Activated CD4-positive, alpha-beta T cell treated with anti-CD3 and anti-CD28 coated beads, Interleukin-2, amount 10 ng/mL, durations not matched to agents 24 days and 14 days (primary cell): ENCODE results near the gene EVX2. TPM values are rescaled to one million over a fixed set of nuclear protein-coding genes. Genes with fewer than 3 reads are reported as not detected.
A peak's percentile ranks its signal among the peaks of the same experiment; 100 is the strongest.

Source experiments
- DNase-seq: peaks from one replicate; pipeline ENCODE4 v3.0.0; 2022
- H3K27ac Mint-ChIP-seq: one replicate; pipeline ENCODE4 v1.8.0; 2022; ENCODE audit warnings: mild to moderate bottlenecking, mixed read lengths
- H3K27me3 Mint-ChIP-seq: one replicate; pipeline ENCODE4 v1.8.0; 2022; ENCODE audit warnings: mixed read lengths
- H3K36me3 Mint-ChIP-seq: one replicate; pipeline ENCODE4 v1.8.0; 2022; ENCODE audit warnings: low read depth, mild to moderate bottlenecking, mixed read lengths
- H3K4me1 Mint-ChIP-seq: one replicate; pipeline ENCODE4 v1.8.0; 2021; ENCODE audit warnings: mixed read lengths
- H3K4me3 Mint-ChIP-seq: one replicate; pipeline ENCODE4 v1.8.0; 2022; ENCODE audit warnings: mild to moderate bottlenecking, moderate library complexity, mixed read lengths
- H3K9me3 Mint-ChIP-seq: one replicate; pipeline ENCODE4 v1.8.0; 2021; ENCODE audit warnings: mixed read lengths
- intact Hi-C: fragments of 100-400 bp; cut with micrococcal nuclease; formaldehyde crosslinking; loops from one replicate; pipeline ENCODE4 v1.15.1; 2023
- total RNA-seq: library from RNA; stranded (reverse); gene quantifications from 2 replicates; pipeline ENCODE4 v1.2.3, GENCODE V29; 2022

The EVX2 gene
- total RNA-seq, 1 donor from 2014 or later: not detected

- Mint-ChIP-seq H3K9me3 (peaks cover 9% of the 10 kb centered on the region), H3K27ac (peak within 1 kb of the TSS; percentile 77), H3K4me1 (peaks cover 8% of the 10 kb centered on the region), H3K4me3 (peak within 1 kb of the TSS; percentile 37), H3K36me3 (peaks cover 8% of the 10 kb centered on the region), H3K27me3 (peaks cover 82% of the 10 kb centered on the region)
- intact Hi-C loops: no loop called here
- peak; percentile 65 for DNase-seq
Observed at GRCh38 chr2:176106581-176107539, 23.1 kb upstream of the EVX2 start, which contains the start of gene HOXD11. Gene HOXD11, plus strand, starts transcription at chr2:176107280. Its CDS starts 76 bp downstream, at chr2:176107356.

- Mint-ChIP-seq H3K36me3 (peaks cover 8% of the 10 kb centered on the region), H3K9me3 (peaks cover 9% of the 10 kb centered on the region), H3K4me3 (peak overlapping the region; percentile 37), H3K4me1 (peaks cover 5% of the 10 kb centered on the region), H3K27ac (peak overlapping the region; percentile 77), H3K27me3 (peaks cover 83% of the 10 kb centered on the region)
- intact Hi-C loops: no loop called here
- no peak for DNase-seq
Observed at GRCh38 chr2:176105730-176106580, 22.2 kb upstream of the EVX2 start.

DNA sequence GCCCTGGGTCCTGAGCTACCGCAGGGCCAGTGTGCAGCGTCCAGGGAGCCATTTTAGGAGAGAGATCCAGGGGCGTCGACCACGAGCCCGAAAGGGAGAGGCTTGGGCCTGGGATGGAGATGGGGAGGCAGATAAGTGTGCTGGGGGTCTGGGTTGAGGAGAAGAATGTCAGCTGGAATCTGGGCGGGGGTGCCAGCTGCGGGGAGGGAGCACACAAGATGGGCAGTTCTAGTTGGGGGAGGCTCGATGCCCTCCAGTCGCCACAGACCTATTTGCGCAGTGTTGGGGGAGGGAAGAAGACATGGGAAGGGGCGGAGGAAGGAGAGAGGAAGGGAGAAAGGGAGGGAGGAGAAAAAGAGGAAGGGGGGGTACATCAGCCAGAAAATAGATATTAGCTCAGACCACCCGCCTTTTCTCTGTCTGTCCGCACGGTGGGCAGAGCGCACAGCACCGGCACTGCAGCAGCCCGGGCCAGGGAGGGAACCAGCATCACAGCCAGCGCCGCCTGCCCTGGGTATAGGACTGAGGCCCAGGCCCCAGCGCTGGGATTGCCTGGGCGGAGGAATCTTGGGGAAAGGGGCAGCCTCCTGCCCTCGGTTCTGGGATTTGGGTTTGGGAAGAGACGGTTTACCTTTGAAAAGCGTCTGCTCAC lies 21.4 kb upstream of the EVX2 start:
- intact Hi-C loops: no loop called here
- no peak for DNase-seq
- peaks cover 9% of the 10 kb centered on the region for H3K9me3 Mint-ChIP-seq

DNA sequence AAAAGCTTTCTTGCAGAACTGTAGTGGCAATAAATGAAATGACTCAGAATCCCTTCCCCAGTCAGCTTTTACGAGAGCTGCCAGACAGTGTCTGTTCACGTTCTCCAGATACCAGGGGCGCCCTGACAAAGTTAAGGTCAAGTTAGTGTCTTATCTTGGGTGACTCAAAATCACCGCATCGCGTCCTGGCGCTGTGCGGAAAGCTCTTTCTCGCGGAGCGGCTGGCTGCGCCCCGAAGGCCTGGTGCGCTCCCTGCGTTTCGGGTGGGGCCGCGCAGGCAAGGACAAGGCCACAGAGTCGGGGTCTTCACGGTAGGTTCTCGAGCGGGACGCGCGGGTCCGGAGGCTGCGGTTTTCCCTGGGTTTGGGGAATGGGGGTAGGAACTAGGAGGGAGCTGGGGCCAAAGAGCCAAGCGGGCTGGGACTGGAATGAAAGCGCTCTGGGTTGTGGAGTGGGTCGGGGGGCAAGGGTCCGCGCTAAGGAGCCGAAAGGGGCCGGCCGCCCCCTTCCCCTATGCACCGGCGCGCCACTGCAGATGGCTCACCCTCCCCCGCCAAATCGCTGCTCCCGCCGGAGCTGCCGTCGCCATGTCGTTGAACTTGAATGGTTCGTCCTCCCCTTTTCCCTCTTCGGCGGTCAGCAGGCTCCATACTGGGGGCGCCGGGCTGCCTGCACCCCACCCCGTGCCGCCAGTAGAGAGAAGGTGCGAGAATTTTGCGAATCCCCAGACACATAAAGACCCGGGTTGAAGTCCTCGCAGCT lies 20.7 kb upstream of the EVX2 start:
- peaks cover 79% of the 10 kb centered on the region for H3K27me3 Mint-ChIP-seq
- no peak overlapping the region for H3K4me3 Mint-ChIP-seq
- peaks cover 8% of the 10 kb centered on the region for H3K9me3 Mint-ChIP-seq
- no peak for DNase-seq
- peaks cover 5% of the 10 kb centered on the region for H3K4me1 Mint-ChIP-seq
- peak overlapping the region; percentile 51 for H3K27ac Mint-ChIP-seq
- intact Hi-C loops: no loop called here
- H3K36me3 Mint-ChIP-seq: peaks cover 8% of the 10 kb centered on the region

More for the DNA sequence above, 21.4 kb upstream of the EVX2 start:
- Mint-ChIP-seq H3K27me3 (peaks cover 82% of the 10 kb centered on the region), H3K36me3 (peaks cover 8% of the 10 kb centered on the region), H3K4me3 (no peak overlapping the region), H3K27ac (peak overlapping the region; percentile 21), H3K4me1 (peaks cover 5% of the 10 kb centered on the region)

DNA sequence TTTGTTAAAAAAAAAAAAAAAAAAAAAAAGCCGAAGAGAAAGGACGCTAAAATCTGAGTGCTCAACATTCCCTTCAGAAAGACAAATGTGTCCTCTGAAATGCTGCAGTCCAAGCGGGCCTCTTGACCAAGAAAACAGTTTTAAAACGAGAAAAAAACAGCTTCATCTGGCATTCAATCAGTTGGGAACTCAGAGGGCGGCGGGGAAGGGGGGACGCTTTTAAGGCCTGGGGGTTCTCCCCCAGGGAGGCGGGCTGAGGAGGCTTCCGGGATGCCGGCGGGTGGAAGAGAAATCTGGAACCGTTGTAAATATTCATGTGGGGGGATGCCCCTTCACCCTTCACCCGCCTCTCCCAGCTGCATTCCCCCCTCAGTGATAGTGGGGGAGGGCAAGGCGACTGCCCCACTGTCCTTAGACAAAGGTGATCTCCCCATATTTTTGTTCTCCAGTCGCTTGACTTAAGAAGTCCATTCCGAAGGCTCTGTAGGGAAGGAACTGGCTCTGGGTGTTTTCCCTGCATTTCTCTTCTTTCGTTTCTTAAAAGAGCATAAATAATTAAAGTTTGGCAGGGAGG lies 20.1 kb upstream of the EVX2 start:
- Mint-ChIP-seq H3K27me3 (peaks cover 79% of the 10 kb centered on the region), H3K4me3 (no peak overlapping the region), H3K27ac (no peak overlapping the region), H3K36me3 (peaks cover 8% of the 10 kb centered on the region), H3K9me3 (peaks cover 5% of the 10 kb centered on the region), H3K4me1 (peaks cover 5% of the 10 kb centered on the region)
- intact Hi-C loops: no loop called here
- DNase-seq: no peak

DNA sequence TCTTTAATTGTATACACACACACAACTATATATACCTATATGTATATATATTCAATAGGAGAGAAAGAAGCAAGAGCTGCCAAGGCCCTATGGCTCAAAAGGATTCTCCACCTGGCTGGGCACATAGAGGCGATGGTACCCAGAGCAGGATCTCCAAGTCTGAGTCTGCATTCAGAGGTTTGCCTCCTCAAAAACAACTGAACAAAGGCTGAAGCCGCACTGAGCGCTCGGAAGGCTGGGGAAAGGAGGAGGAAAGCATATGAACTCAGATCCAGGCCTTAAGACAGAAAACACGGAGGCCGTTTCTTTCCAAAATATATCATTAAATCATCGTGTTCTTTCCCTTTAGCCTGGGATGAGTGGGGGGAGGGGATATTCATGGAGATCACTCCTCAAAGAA lies 19.4 kb upstream of the EVX2 start:
- intact Hi-C loops: no loop called here
- peaks cover 5% of the 10 kb centered on the region for H3K4me1 Mint-ChIP-seq

GRCh38 chr2:176102309-176102866 lies 18.6 kb upstream of the EVX2 start:
- no peak for DNase-seq
- H3K27ac Mint-ChIP-seq: no peak overlapping the region
- intact Hi-C loops: no loop called here
- peaks cover 5% of the 10 kb centered on the region for H3K9me3 Mint-ChIP-seq
- peaks cover 86% of the 10 kb centered on the region for H3K27me3 Mint-ChIP-seq
- H3K4me3 Mint-ChIP-seq: no peak overlapping the region
- peaks cover 8% of the 10 kb centered on the region for H3K36me3 Mint-ChIP-seq
- peaks cover 10% of the 10 kb centered on the region for H3K4me1 Mint-ChIP-seq

More for the DNA sequence above, 19.4 kb upstream of the EVX2 start:
- H3K36me3 Mint-ChIP-seq: peaks cover 8% of the 10 kb centered on the region
- H3K27me3 Mint-ChIP-seq: peaks cover 79% of the 10 kb centered on the region
- no peak overlapping the region for H3K4me3 Mint-ChIP-seq
- H3K27ac Mint-ChIP-seq: no peak overlapping the region
- peaks cover 5% of the 10 kb centered on the region for H3K9me3 Mint-ChIP-seq
- no peak for DNase-seq

DNA sequence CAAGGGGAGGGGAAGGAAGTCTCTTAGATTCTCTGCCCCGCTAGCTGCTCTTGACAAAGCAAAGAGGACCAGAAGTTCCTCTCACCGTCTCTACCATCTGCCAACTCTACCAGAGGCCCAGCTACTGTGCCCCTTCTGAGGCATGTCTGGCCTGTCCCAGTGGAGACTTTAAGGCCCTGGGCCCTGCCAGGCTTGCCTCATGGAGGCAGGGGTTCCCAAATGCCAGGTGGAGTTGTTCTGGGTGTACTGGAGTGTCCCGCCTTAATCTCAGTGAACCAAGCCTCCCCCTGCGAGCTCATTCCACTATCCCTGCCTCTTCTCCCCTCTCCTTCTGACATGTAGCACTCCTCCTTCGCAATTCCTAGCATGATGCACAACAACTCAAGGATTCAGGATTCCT lies 18.1 kb upstream of the EVX2 start:
- no peak for DNase-seq
- Mint-ChIP-seq H3K4me3 (no peak overlapping the region), H3K4me1 (peaks cover 14% of the 10 kb centered on the region), H3K9me3 (peaks cover 5% of the 10 kb centered on the region), H3K27me3 (peaks cover 87% of the 10 kb centered on the region), H3K36me3 (peaks cover 8% of the 10 kb centered on the region), H3K27ac (no peak overlapping the region)
- intact Hi-C loops: no loop called here

DNA sequence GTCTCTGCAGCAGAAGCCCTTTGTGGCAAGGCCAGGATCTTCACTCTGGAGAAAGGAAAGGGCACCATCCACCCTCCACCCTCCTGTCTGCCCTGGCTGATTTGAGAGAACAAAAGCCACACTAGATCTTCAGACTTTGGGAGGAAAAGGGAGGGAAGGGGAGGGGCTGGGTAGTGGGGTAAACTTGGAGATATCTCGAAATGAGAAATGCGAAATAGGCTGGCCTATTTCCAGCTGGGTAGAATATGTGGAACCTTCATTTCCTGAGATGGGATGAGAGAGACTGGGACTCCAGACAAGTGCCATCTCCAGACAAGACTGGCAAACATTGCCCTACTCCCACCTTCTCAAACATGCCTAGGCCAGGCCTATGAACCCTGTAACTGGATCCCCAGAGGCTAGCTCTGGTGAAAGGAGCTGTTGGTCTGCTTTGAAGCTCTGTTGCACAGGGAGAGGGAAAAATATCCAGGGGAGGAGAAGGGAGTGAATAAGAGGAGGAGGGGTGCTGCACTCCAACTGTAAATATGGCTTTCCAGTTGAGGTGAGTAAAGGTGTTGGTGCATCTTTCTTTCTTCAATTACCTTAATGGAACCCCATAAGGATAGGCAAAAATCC lies 17.6 kb upstream of the EVX2 start:
- peaks cover 16% of the 10 kb centered on the region for H3K4me1 Mint-ChIP-seq
- DNase-seq: no peak
- H3K27me3 Mint-ChIP-seq: peaks cover 90% of the 10 kb centered on the region
- H3K4me3 Mint-ChIP-seq: no peak overlapping the region
- H3K36me3 Mint-ChIP-seq: peaks cover 7% of the 10 kb centered on the region
- H3K9me3 Mint-ChIP-seq: peaks cover 3% of the 10 kb centered on the region
- intact Hi-C loops: no loop called here
- H3K27ac Mint-ChIP-seq: no peak overlapping the region

GRCh38 chr2:176100547-176101140 lies 16.9 kb upstream of the EVX2 start:
- no peak overlapping the region for H3K4me3 Mint-ChIP-seq
- peaks cover 13% of the 10 kb centered on the region for H3K4me1 Mint-ChIP-seq
- H3K36me3 Mint-ChIP-seq: peaks cover 4% of the 10 kb centered on the region
- no peak for DNase-seq
- no peaks in the 10 kb centered on the region for H3K9me3 Mint-ChIP-seq
- intact Hi-C loops: no loop called here
- no peak overlapping the region for H3K27ac Mint-ChIP-seq
- peaks cover 89% of the 10 kb centered on the region for H3K27me3 Mint-ChIP-seq

GRCh38 chr2:176099728-176100546 lies 16.2 kb upstream of the EVX2 start, which contains the start of gene HOXD12:
Gene HOXD12, plus strand, starts transcription at chr2:176099795. Its CDS starts 7 bp downstream, at chr2:176099802.
- H3K36me3 Mint-ChIP-seq: peaks cover under 1% of the 10 kb centered on the region
- peaks cover 89% of the 10 kb centered on the region for H3K27me3 Mint-ChIP-seq
- H3K9me3 Mint-ChIP-seq: no peaks in the 10 kb centered on the region
- H3K27ac Mint-ChIP-seq: peak within 1 kb of the TSS; percentile 34
- intact Hi-C loops: loop anchor here (5.0 kb wide), 1 partner anchor 733 kb away; no protein-coding TSS in a partner anchor
- no peak within 1 kb of the TSS for H3K4me3 Mint-ChIP-seq
- no peak for DNase-seq
- H3K4me1 Mint-ChIP-seq: peaks cover 13% of the 10 kb centered on the region
